Endothelial cell of umbilical vein (primary cell): ENCODE results near the gene TGFBI. TPM values are rescaled to one million over a fixed set of nuclear protein-coding genes. Genes with fewer than 3 reads are reported as not detected.

Experiments
- BruUV-seq: library from RNA; stranded (reverse); fragments of 400-500 nt; replicated peaks from 2 replicates; lab custom pipeline; 2021; lab: Mats Ljungman, UMichigan
- CTCF ChIA-PET: fragments of 300-600, 350-600 bp; sonication (Branson Sonifier 250); formaldehyde crosslinking; loops from one replicate; lab custom pipeline; 2021; ENCODE audit warnings: antibody characterized with exemption, inconsistent platforms; lab: Charles Lee
- POLR2A ChIA-PET: fragments of 300-600, 350-600 bp; sonication (Branson Sonifier 250); formaldehyde crosslinking; loops from one replicate; lab custom pipeline; 2021; ENCODE audit warnings: antibody characterized with exemption, inconsistent platforms; lab: Charles Lee
- DNase-seq: peaks from one replicate; pipeline ENCODE4 v3.0.0-alpha.2; 2011; ENCODE audit warnings: low read depth, low spot score
- FAIRE-seq: peaks from 2 replicates; lab custom pipeline; 2011; peaks lifted over from hg19 to GRCh38; lab: Jason Lieb, UNC
- H2AFZ ChIP-seq: 2 replicates; pipeline ENCODE4 v1.6.0; 2012; ENCODE audit warnings: low read depth, low read length, control low read depth, inconsistent platforms
- H3K27ac ChIP-seq: 2 replicates; pipeline ENCODE4 v1.5.1; 2011; ENCODE audit warnings: low read depth, mild to moderate bottlenecking, control low read depth, low read length, moderate library complexity; ENCODE audit not compliant: insufficient read depth
- H3K27me3 ChIP-seq, 2 experiments: 2 replicates each; pipeline versions ENCODE4 v1.6.0 to v1.6.1; 2011; ENCODE audit warnings: low read length in 2 of 2, mixed read lengths in 1 of 2; ENCODE audit not compliant: control insufficient read depth in 2 of 2, insufficient read depth in 2 of 2
- H3K36me3 ChIP-seq, 2 experiments: 2 replicates in 1 of 2; 3 replicates in 1 of 2; pipeline ENCODE4 v1.5.1; 2011; ENCODE audit warnings: low read length in 2 of 2, mild to moderate bottlenecking in 1 of 2, moderate library complexity in 1 of 2; ENCODE audit not compliant: control insufficient read depth in 2 of 2, insufficient read depth in 2 of 2; ENCODE audit errors: extremely low read depth in 1 of 2
- H3K4me1 ChIP-seq: 3 replicates; pipeline ENCODE4 v1.5.1; 2011; ENCODE audit warnings: mild to moderate bottlenecking, low read length; ENCODE audit not compliant: control insufficient read depth, insufficient read depth; ENCODE audit errors: extremely low read depth
- H3K4me2 ChIP-seq: 2 replicates; pipeline ENCODE4 v1.6.1; 2011; ENCODE audit warnings: low read length, control low read depth, mixed read lengths; ENCODE audit not compliant: insufficient read depth
- H3K4me3 ChIP-seq, 3 experiments: fragments of 200-600 bp in 1 of 3; sonication (generic), shearing (Covaris generic) in 1 of 3; replicated peaks in 1 of 3; 2 replicates each; pipeline ENCODE4 v1.5.1; 2011 to 2016; ENCODE audit warnings: control low read depth in 3 of 3, low read length in 3 of 3, mild to moderate bottlenecking in 2 of 3, inconsistent platforms in 1 of 3, low read depth in 1 of 3, moderate library complexity in 1 of 3; ENCODE audit not compliant: insufficient read depth in 1 of 3
- H3K79me2 ChIP-seq: 2 replicates; pipeline ENCODE4 v1.6.0; 2012; ENCODE audit warnings: low read length, inconsistent platforms; ENCODE audit not compliant: control insufficient read depth, insufficient read depth
- H3K9ac ChIP-seq: replicated peaks from 2 replicates; pipeline ENCODE3; 2011; ENCODE audit warnings: low read length, control low read depth; ENCODE audit not compliant: insufficient read depth; ENCODE audit errors: extremely low read depth
- H3K9me1 ChIP-seq: replicated peaks from 3 replicates; pipeline ENCODE4 v1.6.0; 2011; ENCODE audit warnings: mild to moderate bottlenecking, low read length; ENCODE audit not compliant: control insufficient read depth, insufficient read depth; ENCODE audit errors: extremely low read depth
- H3K9me3 ChIP-seq: replicated peaks from 2 replicates; pipeline ENCODE4 v1.5.1; 2012; ENCODE audit warnings: low read length, inconsistent platforms; ENCODE audit not compliant: control insufficient read depth, insufficient read depth
- H4K20me1 ChIP-seq: replicated peaks from 2 replicates; pipeline ENCODE3; 2011; ENCODE audit warnings: mild to moderate bottlenecking, low read length; ENCODE audit not compliant: control insufficient read depth, insufficient read depth; ENCODE audit errors: extremely low read depth
- EZH2 ChIP-seq: IDR thresholded peaks from 2 replicates; pipeline ENCODE4 v1.6.1; 2012; ENCODE audit warnings: borderline replicate concordance, low read depth, mild to moderate bottlenecking, moderate library complexity, low read length, inconsistent platforms; ENCODE audit not compliant: severe bottlenecking
- FOS ChIP-seq: IDR thresholded peaks from 2 replicates; pipeline ENCODE4 v1.6.1; 2011; ENCODE audit warnings: mild to moderate bottlenecking, low read length, moderate library complexity, borderline replicate concordance; ENCODE audit not compliant: insufficient read depth
- GATA2 ChIP-seq: IDR thresholded peaks from 2 replicates; pipeline ENCODE4 v1.7.0; 2011; ENCODE audit warnings: low read depth, mild to moderate bottlenecking, moderate library complexity, mixed read lengths, low read length; ENCODE audit not compliant: insufficient read length, insufficient read depth
- JUN ChIP-seq: IDR thresholded peaks from 2 replicates; pipeline ENCODE4 v1.6.1; 2011; ENCODE audit warnings: borderline replicate concordance, low read depth; ENCODE audit not compliant: insufficient read length, insufficient read depth
- MYC ChIP-seq: IDR thresholded peaks from one replicate; pipeline ENCODE4 v1.6.1; 2011; ENCODE audit warnings: mild to moderate bottlenecking, low read depth, low read length
- POLR2A ChIP-seq: IDR thresholded peaks from 2 replicates; pipeline ENCODE4 v1.6.1; 2012; ENCODE audit warnings: low read depth, mild to moderate bottlenecking, control low read depth, low read length
- POLR2AphosphoS5 ChIP-seq: IDR thresholded peaks from 2 replicates; pipeline ENCODE4 v1.6.1; 2012; ENCODE audit warnings: low read depth, mild to moderate bottlenecking, control low read depth, low read length, moderate library complexity; ENCODE audit not compliant: insufficient read depth
- dilution Hi-C: fragments of 300-500 bp; cut with MboI; formaldehyde crosslinking; loops from one replicate; pipeline ENCODE4 v1.15.0; 2019; ENCODE audit warnings: low sequenced_read_pairs; ENCODE audit not compliant: extremely low pct_ligation_motif_present
- intact Hi-C: fragments of 100-400 bp; cut with micrococcal nuclease; formaldehyde crosslinking; loops from one replicate; pipeline ENCODE4 v1.10.0; 2022
- polyA plus RNA-seq, 4 experiments: library from polyadenylated mRNA; depleted of rRNA in 3 of 4; stranded (reverse) in 3 of 4; unstranded in 1 of 4; fragments of >200 nt; gene quantifications; 2 replicates each; pipeline versions ENCODE4 v1.2.1 to v1.2.3, GENCODE V29; 2011 to 2012; ENCODE audit warnings: missing spikeins in 1 of 4
- total RNA-seq: library from RNA; stranded (reverse); gene quantifications from 2 replicates; pipeline ENCODE4 v1.2.3, GENCODE V29; 2021
- TF ChIP-seq, protein P1 (sequence below), 2 donors: IDR thresholded peaks; 1 replicate in 1 of 2; 2 replicates in 1 of 2; pipeline ENCODE4 v1.5.1; 2011; ENCODE audit warnings: low read length in 2 of 2, mild to moderate bottlenecking in 2 of 2, moderate library complexity in 2 of 2, control low read depth in 1 of 2, inconsistent platforms in 1 of 2, low read depth in 1 of 2; ENCODE audit not compliant: insufficient read depth in 1 of 2; ENCODE audit errors: extremely low read depth in 1 of 2
- TF ChIP-seq, protein P2 (sequence below): IDR thresholded peaks from 2 replicates; pipeline ENCODE4 v1.6.1; 2011; ENCODE audit not compliant: insufficient read depth, insufficient read length

TGFBI gene
- total and polyA plus RNA-seq, 2 donors (not counting 3 experiments of a cell fraction or from before 2014, with no cell fraction given) = 6.5 to 18.9 TPM

DNA sequence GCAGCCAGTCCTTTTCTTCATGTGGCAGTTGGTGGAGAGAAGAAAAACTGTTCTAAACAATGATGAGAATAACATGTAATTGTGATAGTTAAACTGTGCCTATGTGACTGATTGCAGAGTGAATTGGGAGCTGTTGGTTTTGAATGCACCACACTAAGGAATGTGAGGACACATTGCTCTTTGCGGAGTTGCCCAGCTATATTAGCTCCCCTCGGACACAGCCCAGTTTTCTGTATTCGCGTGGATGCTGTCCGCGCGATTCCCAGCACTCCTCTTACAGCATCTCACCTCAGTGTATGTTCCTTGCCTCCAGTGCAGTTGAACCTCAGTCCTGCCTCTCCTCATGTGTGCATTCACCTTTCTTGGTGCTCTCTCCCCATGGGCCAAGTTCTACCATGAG lies 32.2 kb downstream of the TGFBI start:
- no peaks in the 10 kb centered on the region for H3K36me3 ChIP-seq
- no peak overlapping the region for H3K27ac ChIP-seq
- H3K4me3 ChIP-seq = no peak overlapping the region
- no peaks in the 10 kb centered on the region for H3K9me3 ChIP-seq
- POLR2A ChIA-PET = no interaction called here
- H4K20me1 ChIP-seq = no peaks in the 10 kb centered on the region
- no peak overlapping the region for H3K9ac ChIP-seq
- no peak for DNase-seq
- H2AFZ ChIP-seq = no peak overlapping the region
- dilution Hi-C loops = no loop called here
- no peak for TF ChIP-seq POLR2A
- TF ChIP-seq, protein P1, sequence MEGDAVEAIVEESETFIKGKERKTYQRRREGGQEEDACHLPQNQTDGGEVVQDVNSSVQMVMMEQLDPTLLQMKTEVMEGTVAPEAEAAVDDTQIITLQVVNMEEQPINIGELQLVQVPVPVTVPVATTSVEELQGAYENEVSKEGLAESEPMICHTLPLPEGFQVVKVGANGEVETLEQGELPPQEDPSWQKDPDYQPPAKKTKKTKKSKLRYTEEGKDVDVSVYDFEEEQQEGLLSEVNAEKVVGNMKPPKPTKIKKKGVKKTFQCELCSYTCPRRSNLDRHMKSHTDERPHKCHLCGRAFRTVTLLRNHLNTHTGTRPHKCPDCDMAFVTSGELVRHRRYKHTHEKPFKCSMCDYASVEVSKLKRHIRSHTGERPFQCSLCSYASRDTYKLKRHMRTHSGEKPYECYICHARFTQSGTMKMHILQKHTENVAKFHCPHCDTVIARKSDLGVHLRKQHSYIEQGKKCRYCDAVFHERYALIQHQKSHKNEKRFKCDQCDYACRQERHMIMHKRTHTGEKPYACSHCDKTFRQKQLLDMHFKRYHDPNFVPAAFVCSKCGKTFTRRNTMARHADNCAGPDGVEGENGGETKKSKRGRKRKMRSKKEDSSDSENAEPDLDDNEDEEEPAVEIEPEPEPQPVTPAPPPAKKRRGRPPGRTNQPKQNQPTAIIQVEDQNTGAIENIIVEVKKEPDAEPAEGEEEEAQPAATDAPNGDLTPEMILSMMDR (IDR thresholded peaks at IDR 0.05; ENCODE audit: extremely low read depth in 1 of 2, insufficient read depth in 1 of 2, low read depth in 1 of 2, low read length in 2 of 2) = no peak
- no peak for TF ChIP-seq POLR2AphosphoS5
- no peak for TF ChIP-seq FOS
- TF ChIP-seq, protein P2, sequence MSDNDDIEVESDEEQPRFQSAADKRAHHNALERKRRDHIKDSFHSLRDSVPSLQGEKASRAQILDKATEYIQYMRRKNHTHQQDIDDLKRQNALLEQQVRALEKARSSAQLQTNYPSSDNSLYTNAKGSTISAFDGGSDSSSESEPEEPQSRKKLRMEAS = no peak
- no peak for TF ChIP-seq GATA2
- TF ChIP-seq MYC = no peak
- TF ChIP-seq JUN = no peak
- no peak for TF ChIP-seq EZH2
- no peaks in the 10 kb centered on the region for H3K9me1 ChIP-seq
- no TSS peak for BruUV-seq
- H3K4me1 ChIP-seq = peaks cover 17% of the 10 kb centered on the region
- CTCF ChIA-PET = interaction anchor here (7.9 kb wide), 1 partner anchor 116 kb away, joined by 99 read pairs; no protein-coding TSS in a partner anchor
- H3K79me2 ChIP-seq = no peaks in the 10 kb centered on the region
- intact Hi-C loops = no loop called here
- no peak for FAIRE-seq
- no peaks in the 10 kb centered on the region for H3K27me3 ChIP-seq
- H3K4me2 ChIP-seq = no peak overlapping the region
